ENCODE measurements around the gene PSRC1.

GRCh38 chr1:109241344-109241743 is 41.6 kb downstream of the PSRC1 start:
- TF ChIP-seq SRF (IDR thresholded peaks at IDR 0.05; ENCODE audit: low read depth, low read length), result no peak
- no peak for TF ChIP-seq MAX (IDR thresholded peaks at IDR 0.05)
- TF ChIP-seq POLR2A (IDR thresholded peaks at IDR 0.05; ENCODE audit: control extremely low read depth in 1 of 2, low read depth in 2 of 2, low read length in 2 of 2), result no peak
- TF ChIP-seq CTCF (IDR thresholded peaks at IDR 0.05; ENCODE audit: control extremely low read depth in 1 of 3, insufficient read depth in 1 of 3, low read depth in 1 of 3, low read length in 3 of 3), result no peak
- no peak for TF ChIP-seq KDM1A (IDR thresholded peaks at IDR 0.05; ENCODE audit: borderline replicate concordance, low read length)
- TF ChIP-seq USF2 (IDR thresholded peaks at IDR 0.05; ENCODE audit: low read length), result no peak
- no peak for TF ChIP-seq EZH2 (IDR thresholded peaks at IDR 0.05; ENCODE audit: low read depth, low read length, severe bottlenecking)
- no peak for TF ChIP-seq TCF12 (IDR thresholded peaks at IDR 0.05; ENCODE audit: low read depth, low read length)
- TF ChIP-seq YY1 (IDR thresholded peaks at IDR 0.05; ENCODE audit: low read depth, low read length), result no peak
